HG02623 (cell line): ENCODE results near the gene PTPRN2.

Experiments
- ATAC-seq: cut with Tn5 transposase; IDR thresholded peaks from one replicate; pipeline ENCODE4 v1.9.1; 2021; ENCODE audit warnings: moderate library complexity; ENCODE audit not compliant: unreplicated experiment

The PTPRN2 gene

DNA sequence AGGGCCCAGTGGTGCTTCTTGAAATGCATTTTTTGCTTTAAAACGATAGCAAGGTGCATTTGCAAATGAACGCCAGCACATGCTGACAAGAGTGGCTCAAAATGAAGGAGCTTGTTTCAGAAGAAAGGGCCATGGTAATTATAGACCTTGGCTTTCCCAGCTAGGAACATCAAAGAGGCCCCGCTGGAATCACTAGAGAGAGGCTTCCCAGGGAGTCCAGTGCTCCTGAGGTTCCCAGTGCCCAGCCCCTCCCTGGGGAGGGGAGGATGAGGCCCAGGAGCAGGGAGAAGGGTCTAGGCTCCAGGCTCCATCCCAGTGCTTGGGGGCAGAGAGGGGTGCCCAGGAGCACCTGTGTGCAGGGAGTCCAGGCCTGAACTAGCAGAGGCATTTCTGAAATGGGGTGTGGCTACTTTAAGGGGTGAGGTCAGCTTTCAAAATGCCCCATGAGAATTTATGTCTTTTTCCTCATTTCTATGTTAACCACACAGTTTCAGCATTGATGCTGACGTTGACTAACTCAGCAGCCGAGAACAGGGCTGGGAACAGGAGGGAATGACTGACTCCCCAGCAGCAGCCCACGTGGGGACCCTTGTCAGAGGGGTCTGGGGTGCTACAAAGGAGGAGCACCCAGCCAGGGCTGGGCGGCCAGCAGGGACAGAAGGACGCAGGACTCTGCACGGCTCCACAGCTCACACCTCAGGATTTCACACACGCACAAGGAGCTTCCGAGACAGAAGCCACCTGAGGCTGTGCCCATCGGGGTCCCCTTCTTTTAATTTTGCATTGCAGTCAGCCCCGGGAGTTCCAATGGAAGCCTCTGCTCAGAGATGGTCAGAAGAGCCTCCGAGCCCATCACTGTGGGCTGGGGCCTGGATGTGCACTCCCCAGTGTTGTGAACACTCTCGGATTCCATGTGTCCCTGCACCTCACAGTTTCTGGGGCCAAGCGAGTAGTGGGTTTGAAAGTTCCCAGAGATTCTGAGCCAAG lies 570.2 kb downstream of the PTPRN2 start:
- ATAC-seq, result no peak

DNA sequence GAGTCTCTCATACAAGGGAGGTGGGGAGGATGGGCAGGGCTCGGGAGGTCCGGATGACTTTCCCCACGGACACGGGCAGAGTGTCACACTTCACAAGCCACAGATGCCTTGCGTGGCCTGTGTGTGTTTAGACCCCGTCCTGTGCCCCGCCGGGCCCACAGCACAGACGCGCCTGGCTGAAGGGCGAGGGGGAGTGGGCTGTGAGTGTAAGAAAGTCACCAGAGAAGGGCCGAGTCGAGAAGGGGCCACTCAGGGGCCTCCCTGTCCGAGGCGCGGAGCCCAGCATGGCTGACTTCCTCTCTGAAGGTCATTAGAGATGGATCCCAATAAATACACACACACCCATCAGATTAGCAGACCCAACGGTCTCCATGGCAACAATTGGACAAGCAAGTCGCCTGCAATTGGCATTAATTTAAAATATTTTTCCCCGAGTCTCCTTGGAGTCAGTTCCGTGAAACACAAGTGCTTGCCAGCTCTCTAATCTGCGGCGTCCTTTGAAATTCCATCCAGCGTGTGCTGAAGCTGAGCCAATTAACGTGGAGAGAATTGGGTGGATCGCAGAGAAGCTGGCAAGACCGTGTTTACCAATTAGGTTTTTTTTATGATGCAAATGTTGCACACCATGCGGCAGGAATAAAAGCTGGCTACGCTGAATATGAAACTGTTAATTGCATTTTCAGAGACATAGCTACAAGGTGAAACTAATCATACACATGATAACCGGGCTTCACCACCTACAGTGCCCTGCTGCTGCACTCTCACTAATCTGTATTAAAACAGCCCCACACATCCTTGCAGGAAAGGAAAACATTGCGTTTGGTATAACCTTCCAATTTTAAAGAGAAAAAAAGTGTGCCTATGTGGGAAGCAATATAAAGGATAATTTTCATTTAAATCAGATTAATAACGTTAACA lies 571.2 kb downstream of the PTPRN2 start:
- ATAC-seq, result no peak

DNA sequence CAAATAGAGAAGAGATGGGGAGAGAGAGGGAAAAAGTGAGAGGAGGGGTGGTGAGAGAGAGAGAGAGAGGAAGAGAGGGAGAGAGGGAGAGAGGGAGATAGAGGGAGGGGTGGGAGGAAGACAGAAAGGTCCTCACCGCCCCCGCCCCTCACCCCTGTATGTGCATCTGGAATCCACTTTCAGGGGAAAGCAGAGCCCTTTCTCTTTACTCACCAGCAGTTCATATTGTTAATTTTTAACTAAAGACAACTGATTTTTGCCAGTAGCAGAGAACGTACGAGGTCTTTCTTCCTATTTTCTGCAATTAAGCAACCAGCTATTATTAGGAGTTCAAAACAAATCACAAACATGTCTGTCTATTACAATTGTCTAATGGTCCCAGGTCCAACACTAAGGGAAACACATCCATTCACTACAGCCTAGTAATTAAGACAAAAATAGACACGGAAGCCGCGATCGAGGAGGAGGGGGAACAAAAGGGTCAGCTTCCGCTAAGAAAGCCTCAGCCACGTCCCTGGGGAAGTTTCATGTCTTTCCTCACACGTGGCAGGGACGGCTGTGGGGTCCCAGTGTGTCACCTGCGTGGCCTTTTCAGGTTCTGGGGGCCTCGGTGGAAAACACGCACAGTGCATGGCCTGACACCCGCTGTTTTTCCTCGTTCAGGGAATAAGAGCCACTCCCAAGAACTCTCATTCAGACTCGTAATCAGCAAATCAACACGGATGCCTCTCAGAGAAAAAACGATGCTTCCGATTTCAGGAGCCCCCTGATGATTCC lies 572.0 kb downstream of the PTPRN2 start:
- ATAC-seq, result no peak

DNA sequence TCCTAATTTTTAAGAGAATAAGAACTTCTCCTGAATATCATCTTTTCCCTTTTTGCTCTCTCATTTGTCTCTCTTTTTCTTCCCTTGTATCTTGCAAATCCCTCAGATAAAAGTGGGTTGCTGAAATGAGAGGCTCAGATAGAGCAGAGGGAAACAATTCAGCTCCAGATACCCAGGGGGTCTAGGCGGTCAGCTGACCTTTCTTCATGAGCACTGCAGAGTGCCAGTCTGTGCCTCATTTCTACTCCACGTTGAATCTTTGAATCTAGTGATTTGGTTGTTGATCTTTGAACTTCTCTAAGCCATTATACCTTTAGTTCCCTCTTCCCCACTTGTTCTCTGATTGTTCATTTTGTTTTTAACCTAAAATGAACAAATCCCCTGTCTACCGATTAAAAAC lies 572.6 kb downstream of the PTPRN2 start:
- ATAC-seq, result no peak

DNA sequence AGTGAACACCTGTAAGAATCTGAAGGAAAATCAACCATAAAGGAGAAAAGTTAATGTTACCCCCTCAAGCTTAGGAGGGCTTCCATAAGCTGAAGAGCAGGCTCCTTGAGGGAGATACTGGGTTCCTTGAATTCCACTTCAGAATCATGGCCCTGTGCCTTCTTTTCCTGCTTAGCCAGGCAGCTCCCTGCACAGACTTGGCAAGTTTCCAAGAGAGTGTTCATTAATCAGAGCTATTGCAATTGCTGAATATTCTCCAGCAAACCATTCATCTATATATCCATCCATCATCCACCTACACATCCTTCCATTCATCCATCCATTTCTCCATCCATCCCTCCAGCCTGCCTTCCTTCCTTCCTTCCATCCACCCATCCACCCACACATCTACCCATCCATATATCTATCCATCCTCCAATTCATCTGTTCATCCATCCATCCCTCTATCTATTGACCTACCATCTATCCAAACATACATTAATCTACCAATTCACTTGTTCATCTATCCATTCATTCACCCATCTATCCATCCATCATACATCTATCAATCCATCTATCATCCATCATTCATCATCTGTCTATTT lies 574.4 kb downstream of the PTPRN2 start:
- no peak for ATAC-seq

DNA sequence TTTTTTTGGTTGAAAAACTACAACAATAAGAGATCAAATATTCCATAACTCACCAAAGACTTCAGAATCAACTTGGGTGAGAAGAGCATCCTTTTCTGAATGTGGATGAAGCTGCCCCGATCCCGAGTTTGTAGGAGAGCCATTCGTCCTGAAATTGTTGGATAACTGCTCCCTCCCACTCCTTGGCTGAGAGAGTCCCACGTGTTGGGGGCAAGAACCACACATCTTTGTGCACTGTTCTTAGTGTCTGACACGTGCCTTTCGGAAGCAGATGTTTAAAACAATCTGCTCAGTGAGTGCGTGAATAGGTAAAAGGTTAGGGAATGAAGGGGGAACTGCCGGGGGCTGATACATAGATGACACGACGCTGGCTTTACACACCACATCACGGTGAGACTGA lies 575.7 kb downstream of the PTPRN2 start:
- ATAC-seq, result no peak

DNA sequence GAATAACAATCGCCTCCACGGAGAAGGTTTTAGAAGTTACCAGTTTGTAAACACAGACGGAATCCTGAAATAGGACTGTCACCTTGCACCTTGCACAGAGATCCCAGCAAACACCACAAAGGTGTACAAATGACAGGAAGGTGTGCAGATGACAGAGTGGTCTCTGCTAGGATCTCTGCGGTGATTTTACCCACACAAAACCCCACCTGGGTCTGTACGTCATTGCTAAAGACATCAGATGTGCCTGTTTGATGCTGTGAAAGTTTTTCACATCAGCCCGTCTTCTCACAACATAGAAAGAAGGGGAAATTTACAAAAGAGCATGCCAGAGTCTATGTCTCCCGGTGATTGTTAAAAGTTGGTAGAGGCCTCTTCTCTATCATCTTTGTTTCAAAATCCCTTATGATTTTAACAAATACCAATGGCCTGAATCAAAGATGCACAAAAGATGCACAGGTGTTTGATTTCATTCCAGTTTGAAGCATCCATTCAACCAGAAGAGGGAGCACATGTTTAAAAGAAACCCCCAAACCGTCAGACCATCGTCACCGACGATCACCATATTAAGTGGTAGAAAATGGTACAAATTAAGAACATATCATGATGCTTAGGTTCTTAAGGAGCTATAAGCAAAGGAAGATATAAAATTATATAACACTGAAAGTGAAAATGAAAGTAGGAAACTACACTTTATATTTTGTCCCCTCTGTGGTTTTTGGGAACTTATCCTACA lies 576.5 kb downstream of the PTPRN2 start:
- no peak for ATAC-seq

DNA sequence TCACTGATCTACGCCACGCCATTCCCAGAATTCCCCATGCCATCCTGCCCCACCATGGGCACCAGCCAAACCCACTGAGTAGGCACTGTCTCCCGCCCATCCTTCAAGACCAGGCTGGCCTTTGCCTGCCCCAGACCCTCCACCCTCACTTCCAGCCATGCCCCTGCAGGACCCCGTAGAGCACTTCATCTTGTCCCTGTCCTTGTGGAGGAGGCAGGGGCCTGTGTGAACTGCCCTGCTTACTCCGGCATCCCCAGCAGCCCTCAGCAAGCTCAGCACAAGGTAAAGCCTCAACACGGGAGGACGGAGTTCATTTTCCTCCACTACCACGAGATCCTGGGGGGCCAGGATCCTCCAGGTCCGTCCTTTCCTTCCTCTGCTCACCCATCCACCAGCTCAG lies 577.7 kb downstream of the PTPRN2 start:
- ATAC-seq, result no peak

DNA sequence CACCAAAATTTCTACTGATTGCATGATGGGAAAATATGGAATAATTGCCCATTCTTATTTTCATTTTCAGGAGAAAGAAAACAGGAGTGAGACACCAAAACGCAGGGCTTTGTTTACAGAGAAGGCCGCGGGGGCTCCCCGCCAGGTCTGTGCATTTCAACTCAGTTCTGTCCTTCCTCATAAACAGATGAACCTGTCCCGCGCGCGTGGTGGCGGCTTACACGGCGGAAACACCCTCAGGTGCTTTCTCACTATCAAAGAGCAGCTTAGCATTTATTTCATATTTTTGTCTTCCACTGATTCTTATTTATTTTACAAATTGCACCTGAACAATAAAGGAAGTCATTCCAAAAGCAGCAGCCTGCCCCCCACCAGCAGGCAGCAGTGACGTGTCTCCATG lies 579.4 kb downstream of the PTPRN2 start:
- no peak for ATAC-seq

DNA sequence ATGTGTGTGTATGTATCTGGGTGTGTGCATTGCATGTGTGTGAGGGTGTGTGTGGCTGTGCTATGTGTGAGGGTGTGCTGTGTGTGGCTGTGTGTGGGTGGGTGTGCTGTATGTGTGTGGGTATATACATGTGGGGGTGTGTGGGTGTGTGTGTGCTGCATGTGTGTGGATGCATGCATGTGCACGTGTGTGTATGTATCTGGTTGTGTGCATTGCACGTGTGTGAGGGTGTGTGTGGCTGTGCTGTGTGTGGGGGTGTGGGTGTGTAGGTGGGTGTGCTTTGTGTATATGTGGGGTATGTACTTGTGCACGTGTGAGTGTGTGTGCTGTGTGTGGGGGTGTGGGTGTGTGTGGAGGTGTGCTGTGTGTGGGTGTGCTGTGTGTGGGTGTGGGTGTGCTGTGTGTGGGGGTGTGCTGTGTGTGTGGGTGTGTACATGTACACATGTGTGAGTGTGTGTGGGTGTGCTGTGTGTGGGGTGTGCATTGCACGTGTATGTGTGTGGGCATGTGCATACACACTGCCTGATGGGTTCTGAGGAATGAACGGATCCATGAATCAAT lies 579.8 kb downstream of the PTPRN2 start:
- ATAC-seq, result no peak

DNA sequence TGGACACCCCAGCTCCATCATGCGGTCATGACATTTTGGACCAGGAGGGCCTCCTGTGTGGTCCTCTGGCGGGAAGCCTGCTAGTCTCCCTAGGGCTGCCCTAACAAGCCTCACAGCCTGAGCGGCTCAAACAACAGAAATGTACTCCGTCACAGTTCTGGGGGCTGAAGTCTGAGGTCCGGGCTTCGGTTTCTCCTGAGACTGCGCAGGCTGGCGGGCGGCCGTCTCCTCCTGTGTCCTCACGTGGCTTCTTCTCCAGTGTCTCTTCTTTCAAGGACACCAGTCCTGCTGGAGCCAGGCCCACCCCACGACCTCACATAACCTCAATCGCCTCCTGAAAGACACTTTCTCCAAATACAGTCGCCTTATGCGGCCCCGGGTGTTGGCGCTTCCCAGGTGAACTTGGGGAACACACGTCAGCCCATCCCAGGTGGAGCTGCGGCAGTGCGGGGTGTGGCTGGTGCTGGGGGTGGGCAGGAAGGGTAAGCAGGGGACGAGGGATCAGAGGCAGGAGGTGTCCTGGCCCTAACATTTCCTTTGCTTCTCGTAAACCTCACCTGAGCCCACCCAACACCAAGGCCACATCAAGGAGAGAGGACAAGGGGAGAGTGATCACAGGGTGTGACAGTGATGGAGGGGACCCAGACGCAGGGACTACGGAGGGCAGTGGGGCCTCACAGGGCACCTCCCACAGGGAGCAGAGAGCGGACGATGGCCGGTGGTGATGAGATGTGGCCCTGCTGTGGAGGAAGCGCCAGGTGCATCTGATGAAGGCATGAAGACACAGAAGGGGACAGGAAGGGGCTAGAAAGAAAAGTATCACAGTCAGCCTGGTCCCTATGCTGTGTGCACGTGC lies 580.6 kb downstream of the PTPRN2 start:
- no peak for ATAC-seq

DNA sequence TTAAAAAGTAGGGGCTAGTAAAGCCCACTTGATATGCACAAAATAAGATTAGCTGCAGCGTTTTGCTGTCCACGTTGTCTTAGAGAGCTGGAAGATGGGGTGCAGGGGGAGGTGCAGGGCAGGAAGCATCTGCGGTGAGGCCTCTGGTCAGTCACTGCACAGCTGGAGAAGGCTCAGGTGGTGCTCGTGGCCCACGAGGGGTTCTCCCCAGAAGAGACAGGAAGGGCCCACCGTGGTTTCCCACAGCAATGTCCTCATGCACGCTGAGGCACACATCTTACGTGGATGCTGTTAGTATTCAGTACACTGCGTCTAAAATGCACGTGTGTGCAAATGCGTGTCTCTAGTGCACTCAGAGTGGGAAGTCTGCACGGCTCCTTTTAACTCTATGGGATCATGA lies 582.1 kb downstream of the PTPRN2 start:
- no peak for ATAC-seq

DNA sequence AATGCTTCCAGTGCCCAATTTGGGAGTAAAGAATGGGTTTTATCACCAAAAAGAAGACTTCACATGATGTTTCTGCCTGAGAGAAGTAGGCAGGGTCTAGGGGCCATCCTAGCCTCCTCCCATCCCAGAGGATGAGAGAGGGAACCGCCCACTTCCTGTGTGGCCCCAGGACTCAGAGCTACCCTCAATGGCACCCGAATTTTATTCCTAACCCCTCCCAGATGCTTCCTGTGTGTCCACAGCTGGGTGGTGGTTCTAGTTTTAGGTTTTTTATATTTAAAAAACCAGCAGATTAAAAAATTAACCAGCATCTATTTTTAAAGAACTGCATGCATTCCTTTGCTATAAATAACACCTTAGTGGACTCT lies 583.5 kb downstream of the PTPRN2 start:
- no peak for ATAC-seq

DNA sequence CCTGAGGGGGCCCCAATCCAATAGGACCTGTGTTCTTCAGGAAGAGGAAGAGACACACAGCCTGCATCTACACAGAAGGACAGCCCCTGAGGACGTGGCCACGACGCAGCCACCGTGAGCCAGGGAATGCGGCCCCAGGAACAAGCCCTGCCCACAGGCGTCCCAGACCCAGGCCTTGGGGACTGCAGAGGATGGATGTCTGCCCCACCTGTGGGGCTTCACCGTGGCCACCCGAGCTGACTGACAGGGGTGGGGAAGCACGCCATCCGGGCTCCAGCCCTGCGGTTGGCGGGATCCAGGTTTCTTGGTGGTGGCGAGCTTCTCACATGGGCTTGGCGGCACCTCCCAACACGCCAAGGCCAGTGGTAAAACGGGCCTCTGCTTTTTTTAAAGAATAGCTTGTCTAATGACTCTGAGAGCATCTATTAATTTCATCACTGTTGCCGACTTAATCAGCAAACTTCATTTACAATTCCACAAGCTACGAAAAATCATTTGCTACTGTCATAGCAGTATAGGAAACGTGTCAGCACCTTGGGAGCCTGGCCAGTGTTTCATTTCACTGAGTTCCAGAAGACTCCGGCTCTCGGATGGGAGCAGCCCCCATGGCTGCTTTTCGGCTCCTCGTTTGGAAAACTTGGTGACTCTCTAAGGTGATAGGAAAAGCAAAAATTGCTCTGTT lies 584.0 kb downstream of the PTPRN2 start:
- no peak for ATAC-seq

DNA sequence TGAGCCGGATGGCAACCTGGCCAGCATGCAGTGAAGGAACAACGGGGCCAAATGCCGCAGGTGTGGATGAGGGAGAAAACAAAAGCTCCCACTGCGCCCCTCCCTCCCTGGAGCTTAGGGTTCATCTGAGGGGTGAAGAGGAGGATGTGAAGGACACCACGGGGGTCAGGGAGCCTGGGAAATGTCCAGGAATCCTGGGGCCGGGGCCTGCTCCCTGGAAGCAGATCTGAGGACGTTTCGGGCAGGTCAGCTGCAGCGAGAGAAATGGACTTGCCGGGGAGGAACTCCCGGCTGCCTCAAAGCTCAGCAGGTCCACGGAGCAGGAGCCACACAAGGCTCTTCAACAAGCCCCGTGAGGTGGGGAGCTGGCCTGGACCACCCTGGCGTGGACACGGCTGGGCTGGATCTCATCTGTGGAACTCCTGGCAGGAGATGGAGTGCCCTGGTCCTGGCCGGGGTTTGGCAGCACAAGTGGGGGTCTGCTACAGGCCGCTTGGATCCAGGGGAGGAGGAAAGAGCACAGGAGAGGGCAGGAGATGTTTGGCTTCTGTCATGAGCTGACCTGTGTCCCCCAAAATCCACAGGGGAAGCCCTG lies 585.0 kb downstream of the PTPRN2 start:
- ATAC-seq, result no peak

DNA sequence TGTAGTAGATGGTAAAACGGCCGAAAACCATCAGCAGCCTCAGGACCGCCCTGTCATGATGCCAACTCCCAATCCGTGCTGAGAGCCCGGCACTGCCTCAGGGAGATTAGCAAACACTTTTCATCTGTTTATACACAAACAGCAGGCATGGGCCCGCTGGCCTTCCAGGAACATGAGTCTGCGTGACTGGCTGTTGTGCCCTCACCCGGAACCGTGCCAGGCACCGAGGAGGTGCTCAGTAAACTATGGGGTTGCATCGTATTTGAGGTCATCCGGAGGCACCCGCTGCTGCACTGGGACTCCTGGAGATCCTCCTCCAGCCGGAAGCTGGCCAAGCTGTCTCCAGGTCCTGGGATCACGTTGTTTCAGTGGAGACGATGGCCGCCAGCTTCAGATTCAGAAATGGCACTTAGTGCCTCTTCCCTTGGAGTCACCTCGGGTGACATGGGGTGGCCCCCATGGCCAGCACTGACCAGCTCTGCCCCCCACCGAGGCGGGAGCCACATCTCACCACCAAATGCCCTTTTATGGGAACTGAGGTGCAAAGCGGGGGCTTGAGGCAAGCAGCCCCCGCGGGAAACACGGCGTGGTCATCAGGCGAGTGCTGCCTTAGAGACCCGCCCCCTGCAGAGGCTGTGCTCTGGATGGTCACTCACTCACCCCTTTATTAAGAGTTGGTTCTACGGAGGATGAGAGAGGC lies 585.9 kb downstream of the PTPRN2 start:
- no peak for ATAC-seq

DNA sequence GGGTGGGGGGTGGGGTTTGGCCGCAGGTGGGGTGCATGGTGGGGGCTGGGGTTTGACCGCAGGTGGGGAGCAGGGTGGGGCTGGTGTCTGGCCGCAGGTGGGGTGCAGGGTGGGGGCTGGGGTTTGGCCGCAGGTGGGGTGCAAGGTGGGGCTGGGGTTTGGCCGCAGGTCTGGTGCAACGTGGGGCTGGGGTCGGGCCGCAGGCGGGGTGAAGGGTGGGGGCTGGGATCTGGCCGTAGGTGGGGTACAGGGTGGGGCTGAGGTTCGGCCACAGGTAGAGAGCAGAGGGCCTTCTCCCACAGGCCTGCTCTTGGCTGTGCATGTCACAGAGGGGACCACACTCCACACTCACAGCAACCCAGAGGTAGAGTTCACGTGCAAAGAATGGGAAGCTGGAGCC lies 586.6 kb downstream of the PTPRN2 start:
- ATAC-seq, result no peak
